ENCODE measurements around the gene TPM2.
"Not testable (repeated sequence)": the region's sequence is repeated elsewhere in the genome, so short reads cannot be mapped to it uniquely, and the experiment has no call there.

Gene TPM2

GRCh38 chr9:35637427-35637955 is 52.2 kb downstream of the TPM2 start:
- in situ Hi-C loops (cut with HindIII; ENCODE audit: low sequenced_read_pairs) = not testable (repeated sequence)

DNA sequence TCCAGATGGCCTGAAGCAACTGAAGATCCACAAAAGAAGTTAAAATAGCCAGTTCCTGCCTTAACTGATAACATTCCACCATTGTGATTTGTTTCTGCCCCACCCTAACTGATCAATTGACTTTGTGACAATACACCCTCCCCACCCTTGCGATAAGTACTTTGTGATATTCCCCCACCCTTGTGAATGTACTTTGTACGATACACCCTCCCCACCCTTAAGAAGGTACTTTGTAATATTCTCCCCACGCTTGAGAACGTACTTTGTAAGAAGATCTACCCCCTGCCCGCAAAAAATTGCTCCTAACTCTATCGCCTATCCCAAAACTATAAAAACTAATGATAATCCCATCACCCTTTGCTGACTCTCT is 52.9 kb downstream of the TPM2 start:
- in situ Hi-C loops (cut with HindIII; ENCODE audit: low sequenced_read_pairs) = not testable (repeated sequence)

- in situ Hi-C loops (cut with HindIII; ENCODE audit: low sequenced_read_pairs) = no loop called here
Measured at GRCh38 chr9:35636135-35636876, 53.4 kb downstream of the TPM2 start.

DNA sequence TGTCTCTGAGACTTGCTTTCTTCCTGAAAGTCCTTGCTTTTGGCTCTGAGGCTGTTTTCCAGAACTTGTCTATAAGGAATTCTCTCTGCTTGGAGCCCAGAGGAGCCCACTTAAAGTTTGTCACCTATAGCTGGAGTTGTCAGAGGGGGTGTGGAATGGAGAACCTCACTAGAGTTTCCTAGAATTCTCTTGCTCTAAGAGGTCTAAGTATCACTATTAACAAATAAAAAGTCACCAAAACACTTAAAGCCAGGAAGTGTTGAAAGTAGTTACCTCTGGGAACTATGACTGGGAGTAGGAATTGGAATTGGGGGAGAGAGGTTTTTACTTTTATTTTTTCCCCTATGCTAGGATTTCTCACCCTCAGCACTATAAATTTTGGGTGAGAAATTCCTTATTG is 54.0 kb downstream of the TPM2 start:
- in situ Hi-C loops (cut with HindIII; ENCODE audit: low sequenced_read_pairs) = no loop called here

Data from endothelial cell of hepatic sinusoid (primary cell).